Cardiac muscle cell (in vitro differentiated cells and primary cell): ENCODE measurements around the gene MVK. TPM values are rescaled to one million over a fixed set of nuclear protein-coding genes. Genes with fewer than 3 reads are reported as not detected.

Source experiments
- DNase-seq, 2 donors: peaks; one replicate each; pipeline versions ENCODE4 v3.0.0 to v3.0.0-alpha.2; 2010 to 2017; ENCODE audit warnings: low read depth in 1 of 2, low spot score in 1 of 2
- H3K27ac ChIP-seq: fragments of 200-600 bp; sonication (generic); 2 replicates; pipeline ENCODE4 v1.5.1; 2016
- H3K27me3 ChIP-seq: fragments of 200-600 bp; sonication (generic); 2 replicates; pipeline ENCODE4 v1.6.0; 2016; ENCODE audit warnings: control low read depth
- H3K36me3 ChIP-seq: fragments of 200-600 bp; sonication (generic); 2 replicates; pipeline ENCODE4 v1.5.1; 2016; ENCODE audit warnings: control low read depth
- H3K4me1 ChIP-seq: fragments of 200-600 bp; sonication (generic); 2 replicates; pipeline ENCODE4 v1.8.1; 2017; ENCODE audit warnings: low read depth, mild to moderate bottlenecking, mixed run types
- H3K4me3 ChIP-seq: fragments of 200-600 bp; sonication (generic); 2 replicates; pipeline ENCODE4 v1.5.1; 2016; ENCODE audit warnings: mild to moderate bottlenecking
- H3K9me3 ChIP-seq: fragments of 200-600 bp; sonication (generic); 2 replicates; pipeline ENCODE4 v1.5.1; 2017; ENCODE audit warnings: low read depth, mild to moderate bottlenecking, control low read depth
- polyA plus RNA-seq: library from polyadenylated mRNA; unstranded; fragments of >200 nt; fragmentation: Nextera tagmentation; extraction: Ambion mirVana; gene quantifications from 2 replicates; pipeline ENCODE4 v1.2.1, GENCODE V29; 2016
- total RNA-seq: library from RNA; depleted of rRNA; stranded (reverse); fragments of >200 nt; gene quantifications from 2 replicates; pipeline ENCODE4 v1.2.3, GENCODE V29; 2016
- TF ChIP-seq, protein P1 (sequence below): IDR thresholded peaks from 2 replicates; pipeline ENCODE4 v1.5.1; 2012; ENCODE audit warnings: low read depth, mild to moderate bottlenecking, low read length

Gene MVK
- total and polyA plus RNA-seq, 2 experiments from 2014 or later, result 29.0 to 56.1 TPM

DNA sequence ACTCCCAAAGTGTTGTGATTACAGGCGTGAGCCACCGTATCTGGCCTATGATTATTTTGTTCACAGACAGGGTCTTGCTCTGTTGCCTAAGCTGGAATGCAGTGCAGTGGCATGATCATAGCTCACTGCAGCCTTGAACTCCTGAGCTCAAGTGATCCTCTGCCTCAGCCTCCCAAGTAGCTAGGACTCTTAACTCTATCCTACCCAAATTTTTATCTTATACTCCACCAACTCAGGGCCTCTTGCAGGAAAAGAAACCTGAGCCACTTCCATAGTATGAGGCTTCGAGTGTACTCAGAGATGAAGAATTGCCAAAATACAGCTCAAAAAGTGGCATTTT lies 1.1 kb upstream of the MVK start:
- Histone ChIP-seq H3K9me3 (no peaks in the 10 kb centered on the region), H3K4me1 (peaks cover 11% of the 10 kb centered on the region), H3K27ac (peak overlapping the region; percentile 80), H3K36me3 (peaks cover 28% of the 10 kb centered on the region), H3K27me3 (no peaks in the 10 kb centered on the region), H3K4me3 (peak overlapping the region; percentile 38)
- TF ChIP-seq, protein P1, sequence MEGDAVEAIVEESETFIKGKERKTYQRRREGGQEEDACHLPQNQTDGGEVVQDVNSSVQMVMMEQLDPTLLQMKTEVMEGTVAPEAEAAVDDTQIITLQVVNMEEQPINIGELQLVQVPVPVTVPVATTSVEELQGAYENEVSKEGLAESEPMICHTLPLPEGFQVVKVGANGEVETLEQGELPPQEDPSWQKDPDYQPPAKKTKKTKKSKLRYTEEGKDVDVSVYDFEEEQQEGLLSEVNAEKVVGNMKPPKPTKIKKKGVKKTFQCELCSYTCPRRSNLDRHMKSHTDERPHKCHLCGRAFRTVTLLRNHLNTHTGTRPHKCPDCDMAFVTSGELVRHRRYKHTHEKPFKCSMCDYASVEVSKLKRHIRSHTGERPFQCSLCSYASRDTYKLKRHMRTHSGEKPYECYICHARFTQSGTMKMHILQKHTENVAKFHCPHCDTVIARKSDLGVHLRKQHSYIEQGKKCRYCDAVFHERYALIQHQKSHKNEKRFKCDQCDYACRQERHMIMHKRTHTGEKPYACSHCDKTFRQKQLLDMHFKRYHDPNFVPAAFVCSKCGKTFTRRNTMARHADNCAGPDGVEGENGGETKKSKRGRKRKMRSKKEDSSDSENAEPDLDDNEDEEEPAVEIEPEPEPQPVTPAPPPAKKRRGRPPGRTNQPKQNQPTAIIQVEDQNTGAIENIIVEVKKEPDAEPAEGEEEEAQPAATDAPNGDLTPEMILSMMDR, result no peak
- DNase-seq, result no peak

DNA sequence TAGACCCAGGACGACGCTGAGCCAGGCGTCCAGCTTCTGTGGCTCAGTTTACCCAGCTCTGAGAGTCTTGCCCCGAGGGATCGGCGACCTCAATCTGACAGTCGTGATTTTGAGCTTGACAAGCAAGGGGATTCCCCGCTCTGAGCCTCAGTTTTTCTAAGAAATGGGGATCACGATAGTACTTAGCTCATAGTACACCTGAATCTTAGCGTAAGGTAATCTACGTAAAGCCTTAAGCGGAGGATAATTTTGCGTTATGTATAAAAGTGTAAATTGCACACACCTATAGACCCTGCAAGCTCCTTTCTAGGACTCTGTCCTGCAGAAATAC lies 285 bp downstream of the MVK start:
- peak overlapping the region; percentile 18 for H3K27ac ChIP-seq
- peaks cover 11% of the 10 kb centered on the region for H3K4me1 ChIP-seq
- TF ChIP-seq, protein P1, result no peak
- no peak for DNase-seq
- H3K4me3 ChIP-seq, result peak overlapping the region; percentile 85
- H3K27me3 ChIP-seq, result no peaks in the 10 kb centered on the region
- no peaks in the 10 kb centered on the region for H3K9me3 ChIP-seq
- peaks cover 36% of the 10 kb centered on the region for H3K36me3 ChIP-seq

DNA sequence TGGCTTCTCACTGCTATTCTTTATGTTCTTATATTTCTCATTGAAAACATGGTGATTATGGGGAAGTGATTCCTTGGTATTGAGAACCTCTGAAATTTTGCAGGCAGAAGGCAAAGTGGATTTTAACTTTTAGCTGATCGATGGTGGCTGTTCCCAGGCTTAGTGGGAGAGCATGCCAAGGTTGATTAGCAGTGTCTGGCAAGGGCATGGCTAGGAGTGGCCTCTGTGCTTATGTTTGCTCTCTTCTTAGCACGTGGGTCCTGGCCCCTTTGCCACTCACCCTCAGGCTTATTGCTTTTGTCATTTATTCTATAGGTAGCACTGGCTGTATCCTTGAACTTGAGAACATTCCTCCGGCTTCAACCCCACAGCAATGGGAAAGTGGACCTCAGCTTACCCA lies 2.1 kb downstream of the MVK start:
- Histone ChIP-seq H3K4me3 (no peak overlapping the region), H3K27me3 (no peaks in the 10 kb centered on the region), H3K9me3 (no peaks in the 10 kb centered on the region), H3K36me3 (peaks cover 42% of the 10 kb centered on the region), H3K27ac (no peak overlapping the region), H3K4me1 (peaks cover 11% of the 10 kb centered on the region)
- DNase-seq, result no peak
- TF ChIP-seq, protein P1, result no peak

DNA sequence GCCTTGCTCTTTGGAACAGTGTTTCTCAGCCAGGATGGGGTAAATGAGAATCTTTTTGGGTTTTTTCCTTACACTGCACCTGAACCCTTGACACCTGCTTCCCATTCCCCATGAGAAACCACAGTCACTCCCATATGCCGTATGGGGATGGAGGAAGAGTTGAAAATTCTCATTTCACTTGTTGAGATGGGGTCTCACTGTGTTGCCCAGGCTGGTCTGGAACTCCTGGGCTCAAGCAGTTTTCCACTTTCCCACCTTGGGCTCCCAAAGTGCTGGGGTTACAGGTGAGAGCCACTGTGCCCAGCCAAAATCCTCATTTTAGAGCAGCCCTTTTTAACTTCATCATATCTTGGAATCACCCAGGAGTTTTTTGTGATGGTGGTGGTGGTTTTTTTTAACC lies 3.7 kb downstream of the MVK start:
- Histone ChIP-seq H3K4me1 (peaks cover 11% of the 10 kb centered on the region), H3K9me3 (no peaks in the 10 kb centered on the region), H3K27me3 (no peaks in the 10 kb centered on the region), H3K4me3 (no peak overlapping the region), H3K27ac (no peak overlapping the region), H3K36me3 (peaks cover 53% of the 10 kb centered on the region)
- DNase-seq, result no peak
- TF ChIP-seq, protein P1, result no peak

DNA sequence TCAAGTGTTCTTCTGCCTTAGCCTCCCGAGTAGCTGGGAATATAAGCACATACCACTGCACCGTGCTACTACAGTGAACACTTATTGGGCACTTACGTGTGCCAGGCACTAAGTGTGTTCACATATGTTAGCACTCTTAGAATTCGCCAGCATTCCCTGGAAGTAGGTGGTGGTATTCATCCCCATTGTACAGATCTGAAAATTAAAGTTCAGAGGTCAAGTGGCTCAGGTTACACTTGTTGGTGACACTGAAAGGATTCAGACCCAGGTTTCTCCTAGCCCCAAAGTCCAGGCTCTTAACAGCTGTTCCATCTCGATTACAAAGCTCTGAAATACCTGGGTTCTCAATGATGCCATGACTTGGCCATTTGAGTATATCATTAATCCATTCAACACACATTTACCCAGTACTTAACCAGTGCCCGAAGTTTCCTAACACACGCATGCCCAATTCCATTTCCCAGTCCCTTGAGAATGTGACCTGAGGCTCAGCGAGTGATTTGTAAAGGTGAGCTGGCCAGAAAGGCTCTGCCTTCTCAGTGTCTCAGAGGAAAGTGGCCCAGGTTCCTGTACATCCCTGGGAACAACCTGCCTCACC lies 4.8 kb downstream of the MVK start:
- Histone ChIP-seq H3K4me1 (peaks cover 6% of the 10 kb centered on the region), H3K4me3 (no peak overlapping the region), H3K9me3 (no peaks in the 10 kb centered on the region), H3K27ac (no peak overlapping the region), H3K27me3 (no peaks in the 10 kb centered on the region), H3K36me3 (peaks cover 53% of the 10 kb centered on the region)
- no peak for DNase-seq
- TF ChIP-seq, protein P1, result no peak

DNA sequence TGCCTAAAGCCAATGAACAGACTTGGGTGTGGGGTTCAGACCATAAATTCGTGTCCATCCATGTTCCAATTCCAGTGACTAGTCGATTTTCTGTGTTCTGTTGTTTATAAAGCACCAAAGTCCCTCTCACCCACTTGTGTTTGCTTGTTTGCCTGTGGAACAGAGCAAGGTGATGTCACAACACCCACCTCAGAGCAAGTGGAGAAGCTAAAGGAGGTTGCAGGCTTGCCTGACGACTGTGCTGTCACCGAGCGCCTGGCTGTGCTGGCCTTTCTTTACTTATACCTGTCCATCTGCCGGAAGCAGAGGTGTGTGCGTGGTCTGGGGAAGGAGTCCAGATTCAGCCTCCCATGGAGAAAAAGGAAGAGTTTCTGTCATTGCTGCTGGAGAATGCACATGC lies 6.0 kb downstream of the MVK start:
- TF ChIP-seq, protein P1, result no peak
- DNase-seq, result no peak

More for the DNA sequence above, 6.0 kb downstream of the MVK start:
- no peak overlapping the region for H3K4me3 ChIP-seq
- H3K27me3 ChIP-seq, result no peaks in the 10 kb centered on the region
- peaks cover 3% of the 10 kb centered on the region for H3K4me1 ChIP-seq
- H3K9me3 ChIP-seq, result no peaks in the 10 kb centered on the region
- H3K27ac ChIP-seq, result peak overlapping the region; percentile 23
- H3K36me3 ChIP-seq, result peaks cover 60% of the 10 kb centered on the region
